GM18867 (cell line): ENCODE data around the gene MAP3K20.

Source experiments
- ATAC-seq: cut with Tn5 transposase; IDR thresholded peaks from one replicate; pipeline ENCODE4 v1.9.1; 2021; ENCODE audit warnings: mild to moderate bottlenecking, moderate library complexity; ENCODE audit not compliant: unreplicated experiment

The MAP3K20 gene

GRCh38 chr2:173223871-173224270, 148.2 kb downstream of the MAP3K20 start:
- no peak for ATAC-seq

DNA sequence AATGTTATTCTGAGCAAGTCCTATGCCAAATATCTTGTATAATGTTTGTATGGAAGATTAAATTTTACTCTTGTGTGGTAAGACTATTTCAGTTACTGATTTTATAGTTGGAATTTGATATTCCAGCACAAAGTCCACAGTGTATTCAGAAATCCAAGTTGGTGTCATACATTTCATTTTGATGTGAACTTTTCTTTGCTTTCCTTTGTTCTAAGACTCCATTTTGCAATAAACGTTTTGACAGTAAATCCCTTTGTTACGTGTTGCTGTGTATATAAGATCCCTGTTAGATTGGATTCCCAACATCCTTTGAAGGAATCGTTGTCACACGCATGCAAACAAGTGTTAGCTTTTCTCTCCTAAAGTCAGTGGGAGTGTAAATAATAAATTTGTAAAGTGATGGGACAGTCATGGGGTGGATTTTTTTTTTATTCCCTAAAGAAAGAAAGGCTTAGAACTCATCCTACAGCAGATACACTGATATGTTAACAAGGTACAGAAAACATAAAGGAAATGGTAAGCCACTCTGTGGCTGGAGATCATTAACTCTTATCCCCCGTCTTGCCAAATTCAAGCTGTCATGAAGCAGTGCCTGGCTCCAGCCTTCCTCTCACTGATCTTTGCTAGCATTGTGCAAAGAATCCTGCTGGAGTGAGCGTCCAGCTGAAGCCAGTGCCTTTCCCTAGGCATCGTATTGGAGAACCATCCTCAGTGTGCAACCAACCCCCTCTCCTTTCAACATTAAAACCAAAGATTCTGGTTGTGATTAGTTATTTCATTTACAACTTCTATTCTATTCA, 151.5 kb downstream of the MAP3K20 start:
- ATAC-seq = no peak

DNA sequence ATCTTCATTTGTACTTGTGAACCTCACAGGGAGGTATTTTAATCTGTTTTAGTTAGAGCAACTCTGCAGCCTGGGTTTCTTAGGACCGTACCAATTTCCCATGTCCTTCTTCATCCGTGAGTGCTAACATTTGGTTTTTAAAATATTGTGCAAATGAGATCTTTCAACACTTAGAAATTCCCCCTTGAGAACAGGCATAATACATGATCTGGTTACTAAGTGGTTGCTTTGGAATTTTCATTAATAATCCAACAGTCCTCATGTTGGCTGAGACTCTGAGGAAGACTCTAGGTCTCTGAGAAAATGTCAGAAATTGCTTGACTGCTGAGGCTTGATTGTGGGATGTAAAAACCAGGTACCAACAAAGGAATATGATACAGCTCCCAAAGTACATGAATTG, 153.4 kb downstream of the MAP3K20 start:
- ATAC-seq = no peak

DNA sequence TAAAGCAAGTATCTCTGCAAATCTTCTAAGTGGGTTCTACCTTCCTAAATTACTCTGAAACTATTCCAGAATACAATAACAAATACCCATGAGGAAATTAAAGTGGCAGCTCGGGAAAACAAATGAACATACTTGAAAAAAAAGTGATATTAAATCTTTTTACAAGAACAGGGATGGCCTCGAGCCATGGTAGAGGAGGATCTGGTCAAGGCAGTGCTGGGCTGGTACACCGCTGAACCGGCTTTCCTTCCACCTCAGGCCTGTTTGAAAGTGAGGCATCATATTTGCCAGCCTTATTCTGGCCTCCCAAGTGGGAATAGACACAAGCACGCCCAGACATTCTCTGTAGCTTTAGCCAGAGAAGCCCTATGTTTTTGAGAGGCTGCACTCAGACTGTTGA, 154.5 kb downstream of the MAP3K20 start:
- ATAC-seq = no peak

- ATAC-seq = no peak
Observed at GRCh38 chr2:173231042-173231441, 155.4 kb downstream of the MAP3K20 start.

GRCh38 chr2:173231465-173231864, 155.8 kb downstream of the MAP3K20 start:
- no peak for ATAC-seq

DNA sequence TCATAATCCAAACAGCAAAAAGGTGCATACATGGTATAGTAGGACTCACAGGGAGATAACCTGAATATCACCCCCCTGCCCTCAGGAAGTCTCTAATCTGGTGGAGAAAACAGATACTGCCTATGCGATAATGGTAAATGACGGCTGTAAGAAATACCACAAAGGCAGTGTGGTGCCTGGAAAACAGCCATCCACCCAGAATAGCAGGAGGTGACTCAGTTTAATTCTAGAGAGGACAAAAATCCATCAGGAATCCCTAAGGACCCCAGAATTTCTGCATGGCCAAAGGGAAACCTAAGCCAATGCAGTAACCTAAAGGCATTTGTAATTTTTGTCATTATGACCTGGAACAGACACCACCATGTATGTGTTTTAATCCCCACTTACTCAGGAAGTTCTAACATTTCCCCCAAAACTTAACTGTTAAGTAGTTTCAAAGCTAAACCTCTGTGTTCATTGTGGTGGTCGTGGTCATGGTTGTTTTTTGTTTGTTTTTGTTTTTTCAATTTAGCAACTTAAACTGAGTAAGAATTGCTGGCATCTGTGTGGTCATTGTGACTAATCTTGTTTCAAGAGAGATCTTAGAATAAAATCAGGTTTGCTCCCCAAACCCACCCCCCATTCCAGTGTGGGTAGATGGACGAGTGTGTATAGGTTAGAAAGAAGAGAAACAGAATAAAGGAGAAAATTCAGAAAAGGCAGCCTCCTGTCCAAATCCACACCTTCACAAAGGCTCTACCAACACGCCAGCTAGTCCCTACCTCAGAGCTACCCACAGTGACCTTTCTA, 157.5 kb downstream of the MAP3K20 start:
- no peak for ATAC-seq

DNA sequence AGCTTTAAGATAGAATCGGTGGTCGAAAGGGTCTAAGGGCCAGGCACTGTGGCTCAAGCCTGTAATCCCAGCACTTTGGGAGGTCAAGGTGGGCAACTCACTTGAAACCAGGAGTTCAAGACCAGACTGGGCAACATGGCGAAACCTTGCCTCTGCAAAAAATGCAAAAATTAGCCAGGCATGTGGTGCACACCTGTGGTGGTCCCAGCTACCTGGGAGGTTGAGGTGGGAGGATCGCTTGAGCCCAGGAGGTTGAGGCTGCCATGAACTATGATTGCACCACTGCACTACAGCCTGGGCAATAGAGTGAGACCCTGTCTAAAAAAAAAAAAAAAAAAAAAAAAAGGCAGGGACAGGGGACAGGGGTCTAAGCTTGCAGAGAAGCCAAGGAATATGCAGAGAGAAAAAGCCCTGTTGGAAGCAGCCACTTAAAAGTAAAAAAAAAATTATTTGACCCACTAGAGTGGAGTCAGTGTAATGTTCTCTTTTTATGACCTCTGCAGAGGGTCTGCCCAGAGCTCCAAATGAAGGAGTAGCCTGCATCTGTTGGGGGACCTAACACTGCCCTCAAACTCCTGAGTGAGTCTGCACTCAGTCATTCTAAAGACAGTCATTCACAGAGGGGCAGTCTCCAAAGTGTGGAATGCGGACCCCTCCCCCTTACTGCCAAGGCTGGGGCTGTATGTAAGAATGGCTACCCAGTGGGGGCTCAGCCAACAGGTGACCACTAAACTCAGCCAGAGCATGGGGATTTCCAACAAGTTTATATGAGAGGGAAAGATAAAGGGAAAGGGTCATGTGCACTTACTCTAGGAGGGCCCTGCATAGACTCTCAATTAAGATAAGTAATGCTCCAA, 160.5 kb downstream of the MAP3K20 start:
- ATAC-seq = no peak

DNA sequence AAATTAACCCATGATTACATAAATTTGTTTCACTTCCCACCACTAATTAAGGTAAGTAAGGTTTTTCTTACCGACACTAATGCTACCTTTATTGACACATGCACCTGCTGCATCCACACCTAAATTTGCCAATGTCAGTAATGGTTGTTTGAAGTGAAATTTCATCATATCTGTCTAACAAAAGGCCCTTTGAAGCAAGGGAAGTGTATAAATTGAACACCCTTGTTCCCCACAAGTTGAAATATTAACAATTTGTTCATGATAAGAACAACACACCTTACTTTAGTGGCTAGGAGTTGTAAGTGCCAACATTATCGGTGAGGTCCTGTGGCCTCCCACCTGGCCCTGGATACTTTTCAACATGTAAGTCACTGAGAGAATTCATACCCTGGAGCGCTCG, 162.7 kb downstream of the MAP3K20 start:
- no peak for ATAC-seq

GRCh38 chr2:173238831-173239230, 163.2 kb downstream of the MAP3K20 start:
- no peak for ATAC-seq

- ATAC-seq = peak; percentile 98
Observed at GRCh38 chr2:173239644-173240043, 164.0 kb downstream of the MAP3K20 start.

- peak; percentile 24 for ATAC-seq
Observed at GRCh38 chr2:173240083-173240482, 164.4 kb downstream of the MAP3K20 start.

DNA sequence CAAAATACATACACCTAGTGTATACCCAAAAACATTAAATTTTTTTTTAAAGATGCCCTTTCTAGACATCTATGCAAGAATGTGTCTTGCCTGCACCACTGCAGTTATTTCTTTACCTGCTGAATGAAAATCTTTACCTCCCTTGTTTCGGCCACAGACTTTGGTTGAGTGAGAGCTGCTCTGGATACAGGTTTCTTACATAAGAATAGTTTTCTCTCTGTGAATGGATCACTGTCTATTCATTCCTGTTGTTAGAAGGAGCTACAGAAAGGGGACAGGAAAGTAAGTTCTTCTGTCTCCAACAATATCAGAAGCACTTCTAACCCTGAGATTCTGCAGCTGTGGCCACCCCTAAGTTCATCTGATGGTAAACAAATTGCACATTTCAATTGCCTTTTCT, 166.0 kb downstream of the MAP3K20 start:
- ATAC-seq = no peak

- ATAC-seq = no peak
Observed at GRCh38 chr2:173247156-173247555, 171.5 kb downstream of the MAP3K20 start.

- ATAC-seq = no peak
Observed at GRCh38 chr2:173248381-173248780, 172.7 kb downstream of the MAP3K20 start.

- no peak for ATAC-seq
Observed at GRCh38 chr2:173249661-173250641, 174.3 kb downstream of the MAP3K20 start.

GRCh38 chr2:173251225-173251624, 175.6 kb downstream of the MAP3K20 start:
- ATAC-seq = no peak

DNA sequence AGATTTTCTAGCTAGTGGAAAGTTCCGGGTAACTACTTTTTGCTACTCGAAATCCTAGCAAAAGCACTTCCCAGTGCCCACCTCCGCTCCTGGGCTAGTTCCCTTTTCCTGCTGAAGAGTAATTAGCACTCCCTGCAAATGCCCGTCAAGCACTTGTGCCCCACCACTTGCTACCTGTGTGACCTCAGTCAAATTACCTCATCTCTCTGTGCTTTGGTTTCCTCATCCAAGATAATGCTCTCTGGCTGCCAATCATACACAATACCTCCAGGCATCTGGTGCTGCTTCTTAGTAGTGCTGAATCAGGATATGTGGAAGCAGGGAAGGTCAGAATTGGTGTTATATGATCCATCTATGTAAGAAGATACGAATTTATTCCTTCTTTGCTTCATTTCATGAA, 176.9 kb downstream of the MAP3K20 start:
- no peak for ATAC-seq

GRCh38 chr2:173254659-173255058, 179.0 kb downstream of the MAP3K20 start:
- no peak for ATAC-seq

DNA sequence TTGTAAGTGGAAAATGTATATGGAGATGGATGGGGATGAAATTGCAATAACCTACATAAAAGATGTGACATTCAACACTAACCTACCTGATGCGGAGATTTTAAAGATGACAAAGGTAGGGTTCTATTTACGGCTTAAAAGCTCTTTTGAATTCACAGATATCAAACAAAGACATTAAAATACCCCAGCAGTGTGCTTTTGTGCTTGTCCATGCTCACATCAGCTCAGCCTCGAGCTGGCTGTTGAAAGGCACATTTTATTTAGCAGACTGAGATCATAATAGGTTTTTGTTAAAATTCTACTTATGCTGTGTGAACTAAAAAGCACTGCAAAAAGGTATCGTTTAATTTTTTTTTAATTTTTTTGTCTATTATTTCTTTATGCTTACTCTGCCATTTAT, 183.1 kb downstream of the MAP3K20 start:
- no peak for ATAC-seq
